Lower leg skin (tissue), 4 donors: ENCODE data around the gene CADM1. TPM values are rescaled to one million over a fixed set of nuclear protein-coding genes. Genes with fewer than 3 reads are reported as not detected.

Source experiments
- DNase-seq, 2 donors: peaks; one replicate each; pipeline ENCODE4 v3.0.0-alpha.2; 2019; ENCODE audit warnings: low spot score in 2 of 2
- H3K4me3 ChIP-seq: fragments of 200-600 bp; sonication (generic); 2 replicates; pipeline ENCODE4 v1.5.1; 2017; ENCODE audit warnings: mild to moderate bottlenecking, low read depth; ENCODE audit not compliant: poor library complexity, severe bottlenecking
- POLR2A ChIP-seq, 2 donors: fragments of 450-650 bp; IDR thresholded peaks; one replicate each; pipeline ENCODE4 v1.6.1; 2016 to 2017; ENCODE audit warnings: antibody characterized with exemption in 2 of 2, mild to moderate bottlenecking in 1 of 2, moderate library complexity in 1 of 2
- WGBS, 2 donors: methylation state at CpG; one replicate each; pipeline ENCODE4 v1.1.5; 2018; 5-methylcytosine and 5-hydroxymethylcytosine counted together
- intact Hi-C: fragments of 100-400 bp; cut with DNase I; formaldehyde crosslinking; loops from one replicate; pipeline ENCODE4 v1.15.0; 2023; ENCODE audit warnings: low total_unique reads
- total RNA-seq, 4 donors: library from RNA; depleted of rRNA; stranded (reverse); fragments of >200 nt; gene quantifications; one replicate each; pipeline ENCODE4 v1.1.0, GENCODE V29; 2016
- TF ChIP-seq, protein P1 (sequence below), 3 donors: fragments of 450-650 bp; IDR thresholded peaks; one replicate each; pipeline ENCODE4 v1.5.1; 2016; ENCODE audit warnings: antibody characterized with exemption in 3 of 3, mild to moderate bottlenecking in 3 of 3, moderate library complexity in 2 of 3

Gene CADM1
- total RNA-seq, 4 donors from 2014 or later = 9.4 to 21.4 (median 11.8) TPM

DNA sequence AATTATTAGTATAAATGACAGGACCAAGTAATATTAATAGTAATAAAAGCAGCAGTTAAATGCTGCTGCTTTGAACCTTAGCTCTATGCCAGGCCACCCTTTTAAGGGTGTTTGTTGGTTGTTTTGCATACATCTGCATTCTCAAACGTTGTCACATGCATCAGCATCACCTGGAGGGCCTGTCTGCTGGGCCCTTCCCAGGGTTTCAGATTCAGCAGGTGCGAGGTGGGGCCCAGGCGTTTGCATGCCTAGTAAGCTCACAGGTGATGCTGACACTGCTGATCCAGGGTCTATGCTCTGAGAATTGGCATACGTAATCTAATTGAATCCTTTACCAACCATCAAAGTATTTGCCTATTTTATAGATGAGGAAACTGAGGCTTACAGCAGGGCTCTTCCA lies 246.5 kb downstream of the CADM1 start:
- TF ChIP-seq, protein P1, sequence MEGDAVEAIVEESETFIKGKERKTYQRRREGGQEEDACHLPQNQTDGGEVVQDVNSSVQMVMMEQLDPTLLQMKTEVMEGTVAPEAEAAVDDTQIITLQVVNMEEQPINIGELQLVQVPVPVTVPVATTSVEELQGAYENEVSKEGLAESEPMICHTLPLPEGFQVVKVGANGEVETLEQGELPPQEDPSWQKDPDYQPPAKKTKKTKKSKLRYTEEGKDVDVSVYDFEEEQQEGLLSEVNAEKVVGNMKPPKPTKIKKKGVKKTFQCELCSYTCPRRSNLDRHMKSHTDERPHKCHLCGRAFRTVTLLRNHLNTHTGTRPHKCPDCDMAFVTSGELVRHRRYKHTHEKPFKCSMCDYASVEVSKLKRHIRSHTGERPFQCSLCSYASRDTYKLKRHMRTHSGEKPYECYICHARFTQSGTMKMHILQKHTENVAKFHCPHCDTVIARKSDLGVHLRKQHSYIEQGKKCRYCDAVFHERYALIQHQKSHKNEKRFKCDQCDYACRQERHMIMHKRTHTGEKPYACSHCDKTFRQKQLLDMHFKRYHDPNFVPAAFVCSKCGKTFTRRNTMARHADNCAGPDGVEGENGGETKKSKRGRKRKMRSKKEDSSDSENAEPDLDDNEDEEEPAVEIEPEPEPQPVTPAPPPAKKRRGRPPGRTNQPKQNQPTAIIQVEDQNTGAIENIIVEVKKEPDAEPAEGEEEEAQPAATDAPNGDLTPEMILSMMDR (IDR thresholded peaks at IDR 0.05) = no peak
- no peak for TF ChIP-seq POLR2A (IDR thresholded peaks at IDR 0.05)
- no peak overlapping the region for H3K4me3 ChIP-seq
- intact Hi-C loops = no loop called here
- DNase-seq = no peak
- WGBS, 2 donors = 63 to 66% methylated on average over 4 of the region's 4 CpGs

DNA sequence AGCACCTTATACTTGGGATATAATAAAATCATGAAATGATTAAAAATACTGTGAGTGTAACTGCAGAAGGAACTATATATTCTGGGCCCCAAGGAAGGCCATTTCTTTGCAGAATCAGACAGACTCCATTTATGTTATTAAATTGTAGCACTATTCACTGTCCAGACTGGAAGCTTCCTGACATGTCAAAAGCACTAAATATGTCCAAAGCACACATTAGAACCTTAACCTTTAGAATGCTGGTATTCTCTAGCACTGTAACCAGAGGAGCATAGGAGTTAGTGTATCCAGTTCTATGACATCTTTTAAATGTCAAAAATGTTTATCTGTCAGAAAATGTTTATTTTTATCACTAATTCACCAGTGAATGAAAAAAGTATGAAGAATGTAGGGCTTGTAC lies 246.9 kb downstream of the CADM1 start:
- DNase-seq = no peak
- TF ChIP-seq POLR2A (IDR thresholded peaks at IDR 0.05) = no peak
- TF ChIP-seq, protein P1 (IDR thresholded peaks at IDR 0.05) = no peak
- intact Hi-C loops = no loop called here
- no peak overlapping the region for H3K4me3 ChIP-seq

GRCh38 chr11:115256397-115257197 lies 247.6 kb downstream of the CADM1 start:
- WGBS, 2 donors = 63% methylated on average over 7 of the region's 7 CpGs
- intact Hi-C loops = no loop called here
- H3K4me3 ChIP-seq = no peak overlapping the region
- no peak for DNase-seq
- TF ChIP-seq, protein P1 (IDR thresholded peaks at IDR 0.05) = no peak
- TF ChIP-seq POLR2A (IDR thresholded peaks at IDR 0.05) = no peak

- no peak overlapping the region for H3K4me3 ChIP-seq
- DNase-seq = no peak
- 72 to 76% methylated on average over 9 of the region's 9 CpGs for WGBS, 2 donors
- TF ChIP-seq, protein P1 (IDR thresholded peaks at IDR 0.05) = no peak
- no peak for TF ChIP-seq POLR2A (IDR thresholded peaks at IDR 0.05)
- intact Hi-C loops = no loop called here
Observed at GRCh38 chr11:115255006-115255762, 249.0 kb downstream of the CADM1 start.

DNA sequence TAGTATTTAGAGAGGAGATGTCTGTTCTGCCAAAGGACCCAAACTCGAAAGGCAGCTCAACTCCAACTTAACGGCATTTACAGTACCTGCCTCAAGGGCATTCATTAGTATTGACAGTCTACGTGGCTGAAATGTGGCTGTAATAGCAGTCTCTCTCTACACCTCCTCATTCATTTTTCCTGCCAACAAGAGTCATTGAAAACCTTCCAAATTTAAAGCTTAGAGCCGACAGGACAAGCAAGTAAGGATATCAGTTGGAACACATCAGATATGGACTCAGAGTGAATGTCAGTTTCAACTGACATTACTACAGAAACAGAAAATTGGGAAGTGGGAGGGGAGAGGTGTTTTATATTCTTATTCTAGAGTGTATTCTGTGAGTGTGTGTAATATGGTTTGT lies 253.1 kb downstream of the CADM1 start:
- intact Hi-C loops = no loop called here
- 46 to 50% methylated on average over 4 of the region's 4 CpGs for WGBS, 2 donors
- H3K4me3 ChIP-seq = no peak overlapping the region
- TF ChIP-seq POLR2A (IDR thresholded peaks at IDR 0.05) = no peak
- TF ChIP-seq, protein P1 (IDR thresholded peaks at IDR 0.05) = no peak
- no peak for DNase-seq
